Activated CD8-positive, alpha-beta memory T cell treated with anti-CD3 and anti-CD28 coated beads for 24 hours (primary cell): Measurements from ENCODE around the gene CFB.
"Not testable (repeated sequence)": the region's sequence is repeated elsewhere in the genome, so short reads cannot be mapped to it uniquely, and the experiment has no call there.

Experiments
- DNase-seq: peaks from one replicate; pipeline ENCODE4 v3.0.0-alpha.2; 2020

CFB gene

GRCh38 chr6:31971993-31972708 is 26.3 kb downstream of the CFB start, which contains the start of gene DXO:
Gene DXO (minus strand): TSS chr6:31972138. CDS start chr6:31971675, 463 bp downstream.
- DNase-seq, result peak; percentile 99

GRCh38 chr6:31972709-31973350 is 26.9 kb downstream of the CFB start:
- DNase-seq, result no peak

GRCh38 chr6:31976065-31976464 is 30.2 kb downstream of the CFB start:
- DNase-seq, result not testable (repeated sequence)

- DNase-seq, result no peak
Measured at GRCh38 chr6:31977816-31978431, 32.0 kb downstream of the CFB start.

GRCh38 chr6:31978831-31979230 is 32.9 kb downstream of the CFB start:
- no peak for DNase-seq

GRCh38 chr6:31979238-31979898 is 33.5 kb downstream of the CFB start:
- no peak for DNase-seq

- DNase-seq, result not testable (repeated sequence)
Measured at GRCh38 chr6:31980195-31980876, 34.4 kb downstream of the CFB start.

- not testable (repeated sequence) for DNase-seq
Measured at GRCh38 chr6:31980998-31981397, 35.1 kb downstream of the CFB start.

- DNase-seq, result not testable (repeated sequence)
Measured at GRCh38 chr6:31981744-31982143, 35.8 kb downstream of the CFB start, which contains the start of gene C4A. Gene C4A (plus strand): TSS chr6:31982057. CDS start chr6:31982108, 51 bp downstream.

GRCh38 chr6:31989363-31989762 is 43.5 kb downstream of the CFB start:
- DNase-seq, result not testable (repeated sequence)

- DNase-seq, result not testable (repeated sequence)
Measured at GRCh38 chr6:31994421-31994820, 48.5 kb downstream of the CFB start.

GRCh38 chr6:31996385-31996784 is 50.5 kb downstream of the CFB start:
- DNase-seq, result not testable (repeated sequence)
